B cell (primary cell): ENCODE data around the gene GAREM2. TPM values are rescaled to one million over a fixed set of nuclear protein-coding genes. Genes with fewer than 3 reads are reported as not detected.

Experiments
- ATAC-seq: fragments of 200-7000 bp; cut with Tn5 transposase; one replicate; pipeline ENCODE4 v1.10.0; 2021; ENCODE audit warnings: low read depth, mild to moderate bottlenecking, moderate number of reproducible peaks, moderate library complexity
- CTCF ChIA-PET: fragments of 350-600 bp; sonication (Branson Sonifier 250); formaldehyde crosslinking; loops from one replicate; lab custom pipeline; 2021; ENCODE audit warnings: antibody characterized with exemption, inconsistent platforms; lab: Charles Lee
- POLR2A ChIA-PET: fragments of 350-600 bp; sonication (Branson Sonifier 250); formaldehyde crosslinking; loops from one replicate; lab custom pipeline; 2021; ENCODE audit warnings: antibody characterized with exemption; lab: Charles Lee
- DNase-seq: peaks from one replicate; pipeline ENCODE4 v3.0.0; 2013
- H2AFZ ChIP-seq: 2 replicates; pipeline ENCODE4 v1.6.1; 2012; ENCODE audit warnings: mild to moderate bottlenecking, low read depth, low read length; ENCODE audit not compliant: insufficient read depth, poor library complexity, severe bottlenecking
- H3K27ac ChIP-seq, 2 donors: 1 replicate in 1 of 2; 2 replicates in 1 of 2; pipeline ENCODE4 v1.5.1; 2012 to 2013; ENCODE audit warnings: low read length in 2 of 2, mild to moderate bottlenecking in 2 of 2, moderate library complexity in 1 of 2
- H3K27me3 ChIP-seq, 4 experiments: fragments of 200-600 bp in 1 of 4; sonication (generic) in 1 of 4; replicated peaks in 1 of 4; 1 replicate in 2 of 4; 2 replicates in 2 of 4; pipeline versions ENCODE4 v1.6.1 to v1.7.0; 2013 to 2016; ENCODE audit warnings: low read length in 3 of 4, mild to moderate bottlenecking in 2 of 4, mixed read lengths in 1 of 4, moderate library complexity in 1 of 4; ENCODE audit not compliant: insufficient read depth in 4 of 4, control insufficient read depth in 3 of 4; ENCODE audit errors: control extremely low read depth in 1 of 4
- H3K36me3 ChIP-seq, 2 experiments: replicated peaks in 1 of 2; 1 replicate in 1 of 2; 2 replicates in 1 of 2; pipeline versions ENCODE4 v1.6.1 to v1.7.1; 2013; ENCODE audit warnings: low read length in 1 of 2; ENCODE audit not compliant: insufficient read depth in 2 of 2, control insufficient read depth in 1 of 2; ENCODE audit errors: control extremely low read depth in 1 of 2, extremely low read depth in 1 of 2
- H3K4me1 ChIP-seq, 2 donors: fragments of 200-600 bp in 1 of 2; sonication (generic) in 1 of 2; 1 replicate in 1 of 2; 2 replicates in 1 of 2; pipeline versions ENCODE4 v1.5.1 to v1.6.1; 2013 to 2017; ENCODE audit warnings: low read length in 2 of 2; ENCODE audit not compliant: control insufficient read depth in 2 of 2, insufficient read depth in 2 of 2
- H3K4me2 ChIP-seq: replicated peaks from 2 replicates; pipeline ENCODE3; 2012; ENCODE audit warnings: mild to moderate bottlenecking, low read depth, low read length; ENCODE audit not compliant: poor library complexity, severe bottlenecking
- H3K4me3 ChIP-seq, 5 experiments: fragments of 200-600 bp in 1 of 5; sonication (generic) in 1 of 5; 1 replicate in 3 of 5; 2 replicates in 2 of 5; pipeline versions ENCODE4 v1.5.1 to v1.7.0; 2011 to 2016; ENCODE audit warnings: low read length in 4 of 5, mild to moderate bottlenecking in 4 of 5, low read depth in 2 of 5, control low read depth in 1 of 5, moderate library complexity in 1 of 5; ENCODE audit not compliant: insufficient read depth in 1 of 5; ENCODE audit errors: control extremely low read depth in 1 of 5, extremely low read depth in 1 of 5
- H3K79me2 ChIP-seq: fragments of 200-600 bp; sonication (generic); one replicate; pipeline ENCODE4 v1.6.0; 2016; ENCODE audit warnings: low read length; ENCODE audit not compliant: control insufficient read depth, insufficient read depth
- H3K9ac ChIP-seq: fragments of 200-600 bp; sonication (generic); 2 replicates; pipeline ENCODE4 v1.6.1; 2017; ENCODE audit warnings: mild to moderate bottlenecking, low read length, moderate library complexity
- H3K9me3 ChIP-seq, 3 donors: one replicate each; pipeline versions ENCODE4 v1.6.1 to v1.7.1; 2013; ENCODE audit warnings: low read length in 2 of 3; ENCODE audit not compliant: control insufficient read depth in 2 of 3, insufficient read depth in 1 of 3; ENCODE audit errors: control extremely low read depth in 1 of 3
- H4K20me1 ChIP-seq: 2 replicates; pipeline ENCODE4 v1.6.0; 2012; ENCODE audit warnings: mild to moderate bottlenecking, low read length; ENCODE audit not compliant: insufficient read depth, control insufficient read depth, poor library complexity, severe bottlenecking
- H3K27ac Mint-ChIP-seq: one replicate; pipeline ENCODE4 v1.8.0; 2021; ENCODE audit warnings: mixed read lengths
- H3K27me3 Mint-ChIP-seq: one replicate; pipeline ENCODE4 v1.8.0; 2021; ENCODE audit warnings: mixed read lengths
- H3K4me1 Mint-ChIP-seq: one replicate; pipeline ENCODE4 v1.8.0; 2021; ENCODE audit warnings: mixed read lengths
- H3K4me3 Mint-ChIP-seq: one replicate; pipeline ENCODE4 v1.8.0; 2021; ENCODE audit warnings: mixed read lengths
- H3K9me3 Mint-ChIP-seq: one replicate; pipeline ENCODE4 v1.8.0; 2022; ENCODE audit warnings: mixed read lengths; ENCODE audit not compliant: insufficient read depth
- CTCF ChIP-seq: fragments of 200-600 bp; IDR thresholded peaks from one replicate; pipeline ENCODE4 v1.8.0; 2022; ENCODE audit warnings: antibody characterized with exemption, mild to moderate bottlenecking
- EZH2 ChIP-seq: IDR thresholded peaks from 2 replicates; pipeline ENCODE4 v1.6.1; 2012; ENCODE audit warnings: borderline replicate concordance, low read depth, mild to moderate bottlenecking, moderate library complexity, low read length; ENCODE audit not compliant: insufficient read depth, poor library complexity, severe bottlenecking
- WGBS: methylation state at CpG from one replicate; pipeline ENCODE4 v1.1.5; 2013; ENCODE audit warnings: missing lambda C conversion rate; ENCODE audit not compliant: insufficient coverage; 5-methylcytosine and 5-hydroxymethylcytosine counted together
- intact Hi-C: fragments of 100-400 bp; cut with micrococcal nuclease; formaldehyde crosslinking; loops from one replicate; pipeline ENCODE4 v1.10.0; 2022
- polyA plus RNA-seq: library from polyadenylated mRNA; depleted of rRNA; stranded (reverse); fragments of >200 nt; gene quantifications from 2 replicates; pipeline ENCODE4 v1.2.3, GENCODE V29; 2012
- total RNA-seq, 2 donors: library from RNA; stranded (reverse); fragments of 120-200 nt in 1 of 2; gene quantifications; 1 replicate in 1 of 2; 2 replicates in 1 of 2; pipeline versions ENCODE4 v1.2.3 to v1.2.4, GENCODE V29; 2013 to 2022

The GAREM2 gene
- total and polyA plus RNA-seq, 2 donors (not counting 1 experiment from before 2014, with no cell fraction given), result 0.27 to 1.7 TPM

GRCh38 chr2:26215833-26216232 is 42.9 kb downstream of the GAREM2 start:
- ATAC-seq (no peak), DNase-seq (no peak)
- Histone ChIP-seq H3K4me2 (no peak overlapping the region), H3K36me3 (peaks cover 18 to 68% of the 10 kb centered on the region in 2 experiments), H4K20me1 (no peaks in the 10 kb centered on the region), H3K9me3 (peaks cover 0 to 7% (median 0%) of the 10 kb centered on the region in 3 donors), H3K27ac (no peak overlapping the region), H3K4me3 (no peak overlapping the region), H3K9ac (no peak overlapping the region), H2AFZ (no peak overlapping the region), H3K4me1 (no peaks in the 10 kb centered on the region), H3K27me3 (no peaks in the 10 kb centered on the region), H3K79me2 (no peaks in the 10 kb centered on the region)
- CTCF ChIA-PET, result no interaction called here
- 100% methylated on average over 1 of the region's 1 CpG for WGBS
- Mint-ChIP-seq H3K4me3 (no peak overlapping the region), H3K27me3 (no peaks in the 10 kb centered on the region), H3K4me1 (no peaks in the 10 kb centered on the region), H3K9me3 (no peaks in the 10 kb centered on the region), H3K27ac (no peak overlapping the region)
- TF ChIP-seq CTCF, result no peak
- TF ChIP-seq EZH2, result no peak
- intact Hi-C loops, result no loop called here
- POLR2A ChIA-PET, result no interaction called here

GRCh38 chr2:26216587-26216986 is 43.7 kb downstream of the GAREM2 start:
- no peaks in the 10 kb centered on the region for H4K20me1 ChIP-seq
- H3K4me1 Mint-ChIP-seq, result no peaks in the 10 kb centered on the region
- DNase-seq, result no peak
- WGBS, result 100% methylated on average over 3 of the region's 4 CpGs
- no peaks in the 10 kb centered on the region for H3K79me2 ChIP-seq
- H3K9me3 Mint-ChIP-seq, result no peaks in the 10 kb centered on the region
- CTCF ChIA-PET, result no interaction called here
- no peaks in the 10 kb centered on the region for H3K27me3 ChIP-seq
- no peak for TF ChIP-seq EZH2
- TF ChIP-seq CTCF, result no peak
- no peaks in the 10 kb centered on the region for H3K27me3 Mint-ChIP-seq
- no peak overlapping the region for H3K4me2 ChIP-seq
- ATAC-seq, result no peak
- no peak overlapping the region for H3K4me3 ChIP-seq
- H3K36me3 ChIP-seq, result peaks cover 15 to 71% of the 10 kb centered on the region in 2 experiments
- H3K4me3 Mint-ChIP-seq, result no peak overlapping the region
- H3K27ac Mint-ChIP-seq, result no peak overlapping the region
- H3K9ac ChIP-seq, result no peak overlapping the region
- no peak overlapping the region for H2AFZ ChIP-seq
- H3K9me3 ChIP-seq, result peaks cover 0 to 7% (median 0%) of the 10 kb centered on the region in 3 donors
- no peaks in the 10 kb centered on the region for H3K4me1 ChIP-seq
- intact Hi-C loops, result no loop called here
- no peak overlapping the region for H3K27ac ChIP-seq
- POLR2A ChIA-PET, result no interaction called here
